Testis (tissue), 3 donors: ENCODE results near the gene ARHGEF40. TPM values are rescaled to one million over a fixed set of nuclear protein-coding genes. Genes with fewer than 3 reads are reported as not detected.

Source experiments
- DNase-seq: peaks from one replicate; pipeline ENCODE4 v3.0.0-alpha.2; 2019
- H3K27ac ChIP-seq, 2 donors: fragments of 200-600 bp; sonication (generic); one replicate each; pipeline ENCODE4 v1.5.1; 2019
- H3K27me3 ChIP-seq: fragments of 200-600 bp; sonication (generic); one replicate; pipeline ENCODE4 v1.5.1; 2019
- H3K36me3 ChIP-seq: fragments of 200-600 bp; sonication (generic); one replicate; pipeline ENCODE4 v1.5.1; 2017; ENCODE audit warnings: low read depth; ENCODE audit errors: missing control alignments
- H3K4me1 ChIP-seq: fragments of 200-600 bp; sonication (generic); one replicate; pipeline ENCODE4 v1.5.1; 2019
- H3K4me3 ChIP-seq, 2 donors: fragments of 200-600 bp; sonication (generic); one replicate each; pipeline ENCODE4 v1.5.1; 2017 to 2019
- H3K9me3 ChIP-seq: fragments of 200-600 bp; sonication (generic); one replicate; pipeline ENCODE4 v1.5.1; 2017
- CTCF ChIP-seq, 3 experiments: fragments of 450-650 bp in 2 of 3; fragments of 200-600 bp in 1 of 3; sonication (generic) in 1 of 3; IDR thresholded peaks; one replicate each; pipeline ENCODE4 v1.5.1; 2016 to 2019; ENCODE audit warnings: antibody characterized with exemption in 3 of 3, mild to moderate bottlenecking in 2 of 3, moderate library complexity in 1 of 3
- POLR2A ChIP-seq: fragments of 450-650 bp; IDR thresholded peaks from one replicate; pipeline ENCODE4 v1.6.1; 2017; ENCODE audit warnings: antibody characterized with exemption, mild to moderate bottlenecking, moderate library complexity
- WGBS, 2 donors: methylation state at CpG; one replicate each; pipeline ENCODE4 v1.1.5; 2018; 5-methylcytosine and 5-hydroxymethylcytosine counted together
- intact Hi-C: fragments of 100-400 bp; cut with DNase I; formaldehyde crosslinking; loops from one replicate; pipeline ENCODE4 v1.15.1; 2023; ENCODE audit warnings: low total_unique reads
- microRNA-seq, 2 donors: library from miRNA; unstranded; fragments of <30 nt; microRNA quantifications; one replicate each; pipeline ENCODE4, GENCODE V29; 2016; ENCODE audit warnings: borderline number of aligned reads in 2 of 2, borderline replicate concordance in 1 of 2
- polyA plus RNA-seq: library from polyadenylated mRNA; stranded (reverse); fragments of 350-450 nt; fragmentation: Illumina TruSeq; extraction: RNeasy Lipid Tissue Mini Kit (QIAGEN cat#74804); gene quantifications from one replicate; pipeline ENCODE4 v1.2.3, GENCODE V29; 2014; ENCODE audit warnings: low read depth, low replicate concordance; ENCODE audit not compliant: insufficient read depth
- small RNA-seq, 2 donors: library from RNA; depleted of rRNA; stranded (forward); fragments of <200 nt; gene quantifications; one replicate each; pipeline ENCODE3, GENCODE V24; 2016
- total RNA-seq, 2 donors: library from RNA; depleted of rRNA; stranded (reverse); fragments of >200 nt; gene quantifications; one replicate each; pipeline ENCODE4 v1.2.3, GENCODE V29; 2016

ARHGEF40 gene
- total and polyA plus RNA-seq, 3 donors from 2014 or later = 22.0 to 36.9 (median 30.5) TPM

- intact Hi-C loops = no loop called here
- Histone ChIP-seq H3K36me3 (no peaks in the 10 kb centered on the region), H3K4me3 (no peak overlapping the region), H3K9me3 (no peaks in the 10 kb centered on the region), H3K27ac (no peak overlapping the region), H3K27me3 (no peaks in the 10 kb centered on the region), H3K4me1 (no peaks in the 10 kb centered on the region)
- DNase-seq = no peak
- WGBS, 2 donors = 26 to 50% methylated on average over 1 of the region's 1 CpG
- TF ChIP-seq POLR2A (no peak), CTCF (IDR thresholded peaks at IDR 0.05) (peak; percentile 32 to 79 (median 40))
Measured at GRCh38 chr14:21136024-21136423, 65.9 kb downstream of the ARHGEF40 start.

Small RNAs within 50 kb of the gene (microRNA-seq; reads per million reads assigned to microRNA genes)
- gene MIR6717 = 0 reads per million in 2 donors

Small RNAs within 50 kb of the gene (small RNA-seq; reads per million reads assigned to genes)
- gene RNU6-252P = 0 reads per million in 2 donors

Other genes with a start within 250 kb of the ARHGEF40 start
- gene RNASE3, start 178.9 kb upstream of the ARHGEF40 start, total RNA-seq = under 1 TPM; 0.50 to 0.63 TPM
- gene RNASE3, start 178.9 kb upstream of the ARHGEF40 start, polyA plus RNA-seq = 1.4 TPM
- not detected for gene RNASE2, start 114.8 kb upstream of the ARHGEF40 start, total RNA-seq
- gene RNASE2, start 114.8 kb upstream of the ARHGEF40 start, polyA plus RNA-seq = 0.65 TPM
- gene METTL17, start 80.3 kb upstream of the ARHGEF40 start, total RNA-seq = 10 to 100 TPM; 93.2 to 93.4 TPM
- gene METTL17, start 80.3 kb upstream of the ARHGEF40 start, polyA plus RNA-seq = 68.9 TPM
- gene SLC39A2, start 71.0 kb upstream of the ARHGEF40 start, total RNA-seq = under 1 TPM; 0.24 to 0.31 TPM
- not detected for gene SLC39A2, start 71.0 kb upstream of the ARHGEF40 start, polyA plus RNA-seq
- gene NDRG2, start 45.2 kb upstream of the ARHGEF40 start, total RNA-seq = 100 to 1,000 TPM in 1 of 2 donors, 10 to 100 TPM in 1; 98.4 to 106 TPM
- gene NDRG2, start 45.2 kb upstream of the ARHGEF40 start, polyA plus RNA-seq = 85.6 TPM
- gene TPPP2, start 40.1 kb upstream of the ARHGEF40 start, total RNA-seq = 100 to 1,000 TPM in 1 of 2 donors, 10 to 100 TPM in 1; 94.3 to 201 TPM
- gene TPPP2, start 40.1 kb upstream of the ARHGEF40 start, polyA plus RNA-seq = 490 TPM
- gene RNASE13, start 35.5 kb upstream of the ARHGEF40 start, total RNA-seq = not detected
- gene RNASE13, start 35.5 kb upstream of the ARHGEF40 start, polyA plus RNA-seq = not detected
- gene RNASE7, start 27.9 kb upstream of the ARHGEF40 start, total RNA-seq = under 1 TPM; 0.43 to 0.55 TPM
- 0.24 TPM for gene RNASE7, start 27.9 kb upstream of the ARHGEF40 start, polyA plus RNA-seq
- not detected for gene RNASE8, start 12.5 kb upstream of the ARHGEF40 start, total RNA-seq
- gene RNASE8, start 12.5 kb upstream of the ARHGEF40 start, polyA plus RNA-seq = not detected
- 10 to 100 TPM; 42.8 to 64.8 TPM for gene ZNF219, start 28.4 kb downstream of the ARHGEF40 start, total RNA-seq
- gene ZNF219, start 28.4 kb downstream of the ARHGEF40 start, polyA plus RNA-seq = 17.7 TPM
- gene TMEM253, start 30.8 kb downstream of the ARHGEF40 start, total RNA-seq = under 1 TPM in 1 of 2 donors, not detected in 1; 0.50 TPM
- 0.65 TPM for gene TMEM253, start 30.8 kb downstream of the ARHGEF40 start, polyA plus RNA-seq
- gene OR5AU1, start 85.8 kb downstream of the ARHGEF40 start, total RNA-seq = under 1 TPM in 1 of 2 donors, not detected in 1; 0.43 TPM
- gene OR5AU1, start 85.8 kb downstream of the ARHGEF40 start, polyA plus RNA-seq = not detected
- 100 to 1,000 TPM; 317 to 399 TPM for gene HNRNPC, start 199.1 kb downstream of the ARHGEF40 start, total RNA-seq
- gene HNRNPC, start 199.1 kb downstream of the ARHGEF40 start, polyA plus RNA-seq = 443 TPM
- gene RPGRIP1, start 209.8 kb downstream of the ARHGEF40 start, total RNA-seq = 10 to 100 TPM; 35.7 to 38.9 TPM
- gene RPGRIP1, start 209.8 kb downstream of the ARHGEF40 start, polyA plus RNA-seq = 110 TPM